Esophagus muscularis mucosa (tissue), 3 donors: ENCODE results near the gene FMR1NB.

Experiments
- CTCF ChIP-seq, 3 experiments: fragments of 200-600 bp in 2 of 3; fragments of 450-650 bp in 1 of 3; sonication (generic) in 2 of 3; IDR thresholded peaks; one replicate each; pipeline ENCODE4 v1.5.1; 2017 to 2019; ENCODE audit warnings: antibody characterized with exemption in 3 of 3, mild to moderate bottlenecking in 2 of 3, moderate library complexity in 1 of 3
- EP300 ChIP-seq: sonication (generic); formaldehyde crosslinking; IDR thresholded peaks from one replicate; pipeline ENCODE4 v1.6.1; 2017; ENCODE audit warnings: antibody characterized with exemption

GRCh38 chrX:147950352-147950751 lies 30.8 kb upstream of the FMR1NB start:
- TF ChIP-seq EP300 = no peak
- no peak for TF ChIP-seq CTCF (IDR thresholded peaks at IDR 0.05)
